Mesenchymal stem cell (in vitro differentiated cells and primary cell): ENCODE measurements around the gene KLHL40.

Experiments used
- DNase-seq: peaks from one replicate; pipeline ENCODE4 v3.0.0-alpha.2; 2013
- H2AFZ ChIP-seq: one replicate; pipeline ENCODE4 v1.6.1; 2013; ENCODE audit warnings: low read depth, mild to moderate bottlenecking, control low read depth, inconsistent platforms, low read length, moderate library complexity
- H2AK5ac ChIP-seq: 2 replicates; pipeline ENCODE4 v1.6.1; 2013; ENCODE audit warnings: low read length, moderate library complexity, mild to moderate bottlenecking, inconsistent platforms; ENCODE audit not compliant: severe bottlenecking
- H2BK120ac ChIP-seq: one replicate; pipeline ENCODE4 v1.6.1; 2013; ENCODE audit warnings: low read depth, mild to moderate bottlenecking, inconsistent platforms, low read length, moderate library complexity
- H2BK12ac ChIP-seq, 2 experiments: one replicate each; pipeline ENCODE4 v1.6.1; 2013; ENCODE audit warnings: inconsistent platforms in 2 of 2, low read length in 2 of 2, mild to moderate bottlenecking in 2 of 2, moderate library complexity in 2 of 2, control low read depth in 1 of 2
- H2BK15ac ChIP-seq: one replicate; pipeline ENCODE4 v1.6.1; 2013; ENCODE audit warnings: mild to moderate bottlenecking, low read depth, inconsistent platforms; ENCODE audit not compliant: poor library complexity, severe bottlenecking
- H2BK5ac ChIP-seq: 2 replicates; pipeline ENCODE4 v1.6.1; 2013; ENCODE audit warnings: low read depth, mild to moderate bottlenecking, low read length, control low read depth, inconsistent platforms; ENCODE audit not compliant: poor library complexity, severe bottlenecking
- H3K14ac ChIP-seq, 2 experiments: one replicate each; pipeline ENCODE4 v1.6.1; 2013; ENCODE audit warnings: inconsistent platforms in 2 of 2, low read length in 2 of 2, control low read depth in 1 of 2, mild to moderate bottlenecking in 1 of 2, moderate library complexity in 1 of 2
- H3K18ac ChIP-seq, 2 experiments: one replicate each; pipeline ENCODE4 v1.6.1; 2013; ENCODE audit warnings: inconsistent platforms in 2 of 2, low read length in 2 of 2, control low read depth in 1 of 2, low read depth in 1 of 2, mild to moderate bottlenecking in 1 of 2
- H3K23ac ChIP-seq, 2 experiments: one replicate each; pipeline ENCODE4 v1.6.1; 2013; ENCODE audit warnings: inconsistent platforms in 2 of 2, low read length in 2 of 2, mild to moderate bottlenecking in 2 of 2, moderate library complexity in 2 of 2, control low read depth in 1 of 2
- H3K27ac ChIP-seq: 2 replicates; pipeline ENCODE4 v1.5.1; 2013; ENCODE audit warnings: mild to moderate bottlenecking, moderate library complexity, low read length, control low read depth, inconsistent platforms; ENCODE audit not compliant: poor library complexity, severe bottlenecking
- H3K27me3 ChIP-seq, 2 experiments: 2 replicates each; pipeline versions ENCODE4 v1.6.1 to v1.7.0; 2013; ENCODE audit warnings: low read length in 2 of 2, mild to moderate bottlenecking in 2 of 2, moderate library complexity in 2 of 2, control low read depth in 1 of 2, inconsistent platforms in 1 of 2; ENCODE audit not compliant: control insufficient read depth in 1 of 2, insufficient read depth in 1 of 2
- H3K36me3 ChIP-seq, 2 experiments: 2 replicates each; pipeline versions ENCODE4 v1.6.1 to v1.7.0; 2013; ENCODE audit warnings: low read length in 2 of 2, control low read depth in 1 of 2, inconsistent platforms in 1 of 2, low read depth in 1 of 2, mild to moderate bottlenecking in 1 of 2; ENCODE audit not compliant: insufficient read depth in 2 of 2, control insufficient read depth in 1 of 2
- H3K4ac ChIP-seq, 2 experiments: one replicate each; pipeline ENCODE4 v1.6.1; 2013; ENCODE audit warnings: inconsistent platforms in 2 of 2, low read length in 2 of 2, mild to moderate bottlenecking in 2 of 2, moderate library complexity in 2 of 2, control low read depth in 1 of 2, low read depth in 1 of 2
- H3K4me1 ChIP-seq: 2 replicates; pipeline ENCODE4 v1.6.1; 2013; ENCODE audit warnings: low read depth, low read length, control low read depth; ENCODE audit not compliant: control insufficient read depth, insufficient read depth
- H3K4me2 ChIP-seq: 2 replicates; pipeline ENCODE4 v1.6.1; 2013; ENCODE audit warnings: low read length, mild to moderate bottlenecking, inconsistent platforms; ENCODE audit not compliant: poor library complexity, severe bottlenecking
- H3K4me3 ChIP-seq, 2 experiments: 2 replicates each; pipeline versions ENCODE4 v1.5.1 to v1.7.0; 2013; ENCODE audit warnings: low read length in 2 of 2, mild to moderate bottlenecking in 2 of 2, control low read depth in 1 of 2, low read depth in 1 of 2; ENCODE audit not compliant: insufficient read depth in 1 of 2
- H3K79me1 ChIP-seq: replicated peaks from 2 replicates; pipeline ENCODE4 v1.6.1; 2013; ENCODE audit warnings: mild to moderate bottlenecking, control low read depth, low read length, inconsistent platforms; ENCODE audit not compliant: poor library complexity, severe bottlenecking
- H3K9ac ChIP-seq: 2 replicates; pipeline ENCODE4 v1.7.0; 2013; ENCODE audit warnings: mild to moderate bottlenecking, low read length, moderate library complexity
- H3K9me3 ChIP-seq: 2 replicates; pipeline ENCODE4 v1.7.0; 2013; ENCODE audit warnings: mild to moderate bottlenecking, low read length; ENCODE audit not compliant: control insufficient read depth
- H4K8ac ChIP-seq: one replicate; pipeline ENCODE4 v1.6.1; 2013; ENCODE audit warnings: inconsistent platforms, mild to moderate bottlenecking, low read length, moderate library complexity
- H4K91ac ChIP-seq: one replicate; pipeline ENCODE4 v1.6.1; 2013; ENCODE audit warnings: mild to moderate bottlenecking, low read length, inconsistent platforms
- WGBS: methylation state at CpG from one replicate; pipeline ENCODE4 v1.1.7; 2013; ENCODE audit warnings: mixed read lengths; 5-methylcytosine and 5-hydroxymethylcytosine counted together

Gene KLHL40

DNA sequence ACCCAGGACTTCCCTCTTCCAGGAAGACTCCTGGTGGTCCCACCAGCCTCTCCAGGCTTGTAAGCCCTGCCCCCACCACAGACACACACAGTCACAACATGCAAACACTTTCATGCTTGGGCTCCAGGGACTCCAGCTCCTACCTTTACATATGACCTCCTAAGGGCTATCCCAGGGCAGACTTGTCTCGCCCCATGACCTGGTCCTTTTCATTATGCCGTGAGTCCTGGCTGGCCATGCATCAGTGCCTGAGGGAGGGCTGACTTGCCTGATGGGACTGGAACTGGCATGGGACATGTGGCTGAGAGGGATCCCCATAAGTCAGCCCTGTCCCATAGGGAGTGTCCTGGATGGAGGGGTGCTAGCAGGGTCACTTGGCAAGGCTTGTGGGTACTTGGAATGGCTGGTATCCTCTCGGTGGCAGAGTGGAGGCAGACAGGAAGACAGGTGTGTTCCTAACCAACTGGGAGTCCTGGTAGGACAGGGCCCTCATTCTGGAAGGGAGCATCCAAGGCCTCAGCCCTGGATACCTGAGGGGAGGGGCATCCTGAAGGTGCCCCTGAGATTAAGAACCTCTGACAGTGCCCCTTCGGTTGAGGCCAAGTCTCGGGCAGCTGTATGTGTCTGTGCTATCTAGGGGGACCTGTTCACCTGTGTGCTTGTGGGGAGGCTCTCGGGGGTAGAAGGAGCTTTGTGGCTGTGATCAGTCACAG is 17.8 kb downstream of the KLHL40 start:
- DNase-seq: no peak
- Histone ChIP-seq H2BK12ac (no peak overlapping the region), H3K18ac (no peak overlapping the region), H3K4me2 (no peak overlapping the region), H3K27ac (no peak overlapping the region), H2BK5ac (no peak overlapping the region), H3K36me3 (no peaks in the 10 kb centered on the region), H3K79me1 (no peaks in the 10 kb centered on the region), H3K4ac (no peak overlapping the region), H2BK15ac (no peak overlapping the region), H3K4me3 (no peak overlapping the region), H4K8ac (no peak overlapping the region), H3K14ac (no peak overlapping the region), H2AFZ (no peak overlapping the region), H3K27me3 (peaks cover 14 to 69% of the 10 kb centered on the region in 2 experiments), H3K23ac (no peak overlapping the region), H4K91ac (no peak overlapping the region), H3K4me1 (peaks cover 5% of the 10 kb centered on the region), H3K9me3 (no peaks in the 10 kb centered on the region), H2BK120ac (no peak overlapping the region), H3K9ac (no peak overlapping the region), H2AK5ac (no peak overlapping the region)
- 79% methylated on average over 6 of the region's 6 CpGs for WGBS

DNA sequence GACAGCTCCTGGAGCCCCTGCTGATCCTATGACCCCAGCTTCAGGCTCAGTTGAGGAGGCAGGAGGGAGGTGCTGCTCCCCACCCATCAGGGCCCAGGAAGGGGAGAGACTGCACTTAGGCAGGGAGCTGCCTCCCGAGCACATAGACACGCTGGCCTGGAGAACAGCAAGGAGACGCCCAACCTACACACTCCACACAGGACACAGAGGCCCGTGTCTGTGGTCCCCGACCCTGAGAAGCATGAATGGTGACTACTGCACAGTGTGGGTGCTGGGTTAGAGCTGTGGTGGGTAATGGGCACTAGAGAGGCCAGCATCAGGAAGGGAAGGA is 18.3 kb downstream of the KLHL40 start:
- Histone ChIP-seq H3K4me1 (peaks cover 5% of the 10 kb centered on the region), H2BK120ac (no peak overlapping the region), H2BK5ac (no peak overlapping the region), H3K4me2 (no peak overlapping the region), H3K27ac (no peak overlapping the region), H4K8ac (no peak overlapping the region), H3K9ac (no peak overlapping the region), H3K23ac (no peak overlapping the region), H2AK5ac (no peak overlapping the region), H3K27me3 (peaks cover 14 to 69% of the 10 kb centered on the region in 2 experiments), H2BK15ac (no peak overlapping the region), H3K79me1 (no peaks in the 10 kb centered on the region), H3K4me3 (no peak overlapping the region), H3K14ac (no peak overlapping the region), H3K36me3 (no peaks in the 10 kb centered on the region), H4K91ac (no peak overlapping the region), H3K9me3 (no peaks in the 10 kb centered on the region), H2AFZ (no peak overlapping the region), H3K4ac (no peak overlapping the region), H2BK12ac (no peak overlapping the region), H3K18ac (no peak overlapping the region)
- no peak for DNase-seq
- 60% methylated on average over 2 of the region's 5 CpGs for WGBS

DNA sequence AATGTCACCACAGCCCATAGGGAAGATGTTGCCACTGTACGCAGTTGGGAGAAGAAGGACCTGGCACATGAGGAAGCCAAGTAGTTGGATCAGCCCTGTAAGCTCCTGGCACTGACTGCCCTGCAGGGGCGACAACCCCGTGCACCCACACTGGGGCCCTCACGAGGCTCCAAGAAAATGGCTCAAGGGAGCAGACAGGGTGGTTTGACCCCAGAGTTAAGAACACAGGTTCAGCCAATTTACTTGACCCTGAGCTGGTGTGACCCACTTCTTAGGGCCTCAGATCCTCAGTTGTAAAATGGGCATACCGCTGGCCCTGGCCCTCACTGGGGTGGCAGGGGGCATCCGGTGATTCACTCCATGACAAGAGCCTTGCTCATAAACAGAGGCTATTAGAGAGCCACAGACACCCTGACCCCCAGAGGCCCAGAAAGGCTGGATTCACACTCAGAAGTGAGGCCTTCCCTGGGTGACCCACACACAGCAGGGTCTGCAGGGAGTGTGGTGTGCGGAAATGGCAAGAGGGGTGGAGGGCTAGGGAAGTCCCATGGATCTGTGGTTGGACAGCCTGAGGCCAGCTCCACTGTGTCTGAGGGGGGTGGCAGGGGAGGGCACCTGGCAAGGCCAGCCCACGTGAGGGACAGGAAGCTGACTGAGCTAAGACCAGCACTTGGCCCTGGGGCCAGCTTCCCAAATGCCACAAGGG is 19.0 kb downstream of the KLHL40 start:
- Histone ChIP-seq H2AK5ac (no peak overlapping the region), H3K4me2 (no peak overlapping the region), H3K79me1 (no peaks in the 10 kb centered on the region), H4K8ac (no peak overlapping the region), H2BK12ac (no peak overlapping the region), H3K9ac (no peak overlapping the region), H3K4me3 (no peak overlapping the region), H2BK15ac (no peak overlapping the region), H3K4ac (no peak overlapping the region), H3K9me3 (no peaks in the 10 kb centered on the region), H4K91ac (no peak overlapping the region), H2AFZ (no peak overlapping the region), H3K36me3 (no peaks in the 10 kb centered on the region), H3K27ac (no peak overlapping the region), H3K27me3 (peaks cover 14 to 70% of the 10 kb centered on the region in 2 experiments), H3K23ac (no peak overlapping the region), H3K18ac (no peak overlapping the region), H2BK120ac (no peak overlapping the region), H3K14ac (no peak overlapping the region), H3K4me1 (peaks cover 5% of the 10 kb centered on the region), H2BK5ac (no peak overlapping the region)
- no peak for DNase-seq
- WGBS: 83% methylated on average over 8 of the region's 8 CpGs

DNA sequence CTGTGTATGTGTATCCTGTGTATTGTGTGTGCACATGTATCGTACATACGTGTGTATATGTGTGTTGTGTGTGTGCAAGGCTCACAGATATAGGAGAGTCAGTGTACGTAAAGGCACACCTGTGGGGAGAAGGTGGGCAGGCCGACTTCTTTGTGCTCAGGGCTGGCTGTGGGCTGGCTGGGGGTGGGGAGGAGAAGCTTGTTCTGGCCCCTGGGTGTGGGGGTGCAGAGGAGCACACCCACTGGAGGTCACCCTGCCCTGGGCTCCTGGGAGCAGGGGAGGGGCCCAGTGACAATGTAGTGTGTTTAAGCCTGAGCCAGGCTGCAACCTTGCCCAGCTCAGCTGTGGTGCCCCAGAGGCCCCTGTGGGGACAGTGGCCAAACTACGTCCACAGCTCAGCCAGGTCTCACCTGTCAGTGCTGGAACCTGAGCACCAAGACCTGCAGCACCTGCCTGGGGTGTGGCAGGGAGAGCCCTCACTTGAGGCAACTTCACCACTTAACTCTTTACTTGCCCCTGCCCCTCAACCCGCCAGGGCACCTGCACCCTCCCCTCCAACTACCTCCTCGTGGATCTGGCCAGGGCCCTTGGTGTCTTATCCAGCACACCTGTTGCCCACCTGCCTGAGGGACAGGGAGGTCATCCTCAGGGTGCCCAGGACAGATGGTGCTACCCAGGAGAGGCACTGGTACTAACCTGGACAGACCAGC is 19.9 kb downstream of the KLHL40 start:
- H2AFZ ChIP-seq: no peak overlapping the region
- H2BK12ac ChIP-seq: no peak overlapping the region
- no peak overlapping the region for H4K91ac ChIP-seq
- no peak overlapping the region for H3K4me3 ChIP-seq
- H3K18ac ChIP-seq: no peak overlapping the region
- no peak overlapping the region for H3K23ac ChIP-seq
- H3K14ac ChIP-seq: no peak overlapping the region
- H2BK15ac ChIP-seq: no peak overlapping the region
- H3K9me3 ChIP-seq: no peaks in the 10 kb centered on the region
- H4K8ac ChIP-seq: no peak overlapping the region
- H2BK5ac ChIP-seq: no peak overlapping the region
- DNase-seq: no peak
- no peak overlapping the region for H2AK5ac ChIP-seq
- 66% methylated on average over 7 of the region's 7 CpGs for WGBS
- H3K4ac ChIP-seq: no peak overlapping the region
- no peak overlapping the region for H2BK120ac ChIP-seq
- H3K9ac ChIP-seq: no peak overlapping the region
- H3K36me3 ChIP-seq: no peaks in the 10 kb centered on the region
- H3K79me1 ChIP-seq: no peaks in the 10 kb centered on the region
- peaks cover 5% of the 10 kb centered on the region for H3K4me1 ChIP-seq
- H3K4me2 ChIP-seq: no peak overlapping the region
- peaks cover 14 to 67% of the 10 kb centered on the region in 2 experiments for H3K27me3 ChIP-seq
- no peak overlapping the region for H3K27ac ChIP-seq
